Measurements from ENCODE around the gene ZMYND19.

DNA sequence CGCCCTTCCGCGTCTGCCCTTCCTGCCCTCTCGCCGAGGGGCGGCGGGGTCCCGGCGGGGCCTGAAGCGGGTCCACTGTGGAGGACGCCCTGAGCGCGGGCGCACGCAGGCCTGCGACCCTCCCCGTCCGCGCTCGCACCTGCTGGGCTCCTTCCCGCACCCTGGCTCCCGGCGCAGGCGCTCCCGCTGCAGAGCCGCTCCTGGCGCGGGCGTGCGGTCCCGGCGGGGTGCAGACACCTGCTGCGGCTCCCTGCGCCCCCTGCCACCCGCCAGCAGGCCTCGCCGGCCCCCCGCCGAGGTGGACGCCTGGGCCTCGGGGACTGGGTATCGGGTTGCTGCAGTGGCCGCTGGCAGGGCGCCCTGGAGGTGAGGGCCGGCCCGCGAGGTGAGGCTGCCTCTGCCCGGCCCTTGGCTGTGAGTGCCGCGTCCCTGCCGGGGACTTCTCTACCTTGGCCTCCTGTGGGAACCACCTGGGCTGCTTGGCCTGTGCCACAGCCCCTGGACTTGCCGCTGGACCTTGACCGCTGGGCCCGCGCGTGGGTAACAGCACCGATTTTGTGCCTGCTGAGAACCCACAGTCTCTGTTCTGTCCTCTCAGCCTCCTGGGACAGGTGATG is 15.8 kb upstream of the ZMYND19 start:
- TF ChIP-seq, protein P1, sequence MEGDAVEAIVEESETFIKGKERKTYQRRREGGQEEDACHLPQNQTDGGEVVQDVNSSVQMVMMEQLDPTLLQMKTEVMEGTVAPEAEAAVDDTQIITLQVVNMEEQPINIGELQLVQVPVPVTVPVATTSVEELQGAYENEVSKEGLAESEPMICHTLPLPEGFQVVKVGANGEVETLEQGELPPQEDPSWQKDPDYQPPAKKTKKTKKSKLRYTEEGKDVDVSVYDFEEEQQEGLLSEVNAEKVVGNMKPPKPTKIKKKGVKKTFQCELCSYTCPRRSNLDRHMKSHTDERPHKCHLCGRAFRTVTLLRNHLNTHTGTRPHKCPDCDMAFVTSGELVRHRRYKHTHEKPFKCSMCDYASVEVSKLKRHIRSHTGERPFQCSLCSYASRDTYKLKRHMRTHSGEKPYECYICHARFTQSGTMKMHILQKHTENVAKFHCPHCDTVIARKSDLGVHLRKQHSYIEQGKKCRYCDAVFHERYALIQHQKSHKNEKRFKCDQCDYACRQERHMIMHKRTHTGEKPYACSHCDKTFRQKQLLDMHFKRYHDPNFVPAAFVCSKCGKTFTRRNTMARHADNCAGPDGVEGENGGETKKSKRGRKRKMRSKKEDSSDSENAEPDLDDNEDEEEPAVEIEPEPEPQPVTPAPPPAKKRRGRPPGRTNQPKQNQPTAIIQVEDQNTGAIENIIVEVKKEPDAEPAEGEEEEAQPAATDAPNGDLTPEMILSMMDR (IDR thresholded peaks at IDR 0.05) = no peak
- TF ChIP-seq POLR2A (IDR thresholded peaks at IDR 0.05) = no peak

Measured in adrenal gland (tissue), 5 donors.